Lung (tissue), 12 donors: ENCODE measurements around the gene TMEM218. TPM values are rescaled to one million over a fixed set of nuclear protein-coding genes. Genes with fewer than 3 reads are reported as not detected.

Experiments used
- ATAC-seq: fragments of 200-7000 bp; cut with Tn5 transposase; one replicate; pipeline ENCODE4 v1.9.1; 2020; ENCODE audit warnings: moderate number of reproducible peaks; ENCODE audit not compliant: insufficient read depth, low FRiP score
- DNase-seq, 3 donors: peaks; one replicate each; pipeline ENCODE4 v3.0.0-alpha.2; 2013 to 2017
- H3K27ac ChIP-seq, 2 donors: one replicate each; pipeline ENCODE4 v1.5.1; 2013; ENCODE audit warnings: mild to moderate bottlenecking in 2 of 2, moderate library complexity in 2 of 2, control low read depth in 1 of 2, inconsistent platforms in 1 of 2, low read depth in 1 of 2, low read length in 1 of 2
- H3K27me3 ChIP-seq, 3 donors: one replicate each; pipeline ENCODE4 v1.5.1; 2013; ENCODE audit warnings: low read length in 2 of 3; ENCODE audit not compliant: control insufficient read depth in 3 of 3, insufficient read depth in 3 of 3
- H3K36me3 ChIP-seq, 4 donors: one replicate each; pipeline ENCODE4 v1.5.1; 2013; ENCODE audit warnings: low read length in 4 of 4, mild to moderate bottlenecking in 1 of 4, moderate library complexity in 1 of 4; ENCODE audit not compliant: control insufficient read depth in 4 of 4, insufficient read depth in 4 of 4
- H3K4me1 ChIP-seq, 5 donors: one replicate each; pipeline ENCODE4 v1.5.1; 2013; ENCODE audit warnings: low read length in 5 of 5, mild to moderate bottlenecking in 2 of 5, moderate library complexity in 1 of 5; ENCODE audit not compliant: control insufficient read depth in 5 of 5, insufficient read depth in 5 of 5
- H3K4me3 ChIP-seq: one replicate; pipeline ENCODE4 v1.5.1; 2013; ENCODE audit warnings: mild to moderate bottlenecking, control low read depth, moderate library complexity
- H3K9ac ChIP-seq, 2 donors: one replicate each; pipeline ENCODE4 v1.5.1; 2013; ENCODE audit warnings: low read length in 2 of 2, control low read depth in 1 of 2; ENCODE audit not compliant: insufficient read depth in 1 of 2
- H3K9me3 ChIP-seq, 4 donors: one replicate each; pipeline ENCODE4 v1.5.1; 2013; ENCODE audit warnings: low read length in 3 of 4, mild to moderate bottlenecking in 1 of 4, moderate library complexity in 1 of 4; ENCODE audit not compliant: control insufficient read depth in 4 of 4, insufficient read depth in 3 of 4
- CTCF ChIP-seq: IDR thresholded peaks from 2 replicates; pipeline ENCODE4 v1.5.1; 2012; ENCODE audit warnings: mild to moderate bottlenecking; ENCODE audit errors: control extremely low read depth, extremely low read depth
- WGBS, 2 donors: extraction: QIAGEN DNeasy Blood & Tissue Kit; methylation state at CpG; one replicate each; pipeline ENCODE4 v1.1.7; 2013; 5-methylcytosine and 5-hydroxymethylcytosine counted together
- polyA plus RNA-seq, 2 donors: library from polyadenylated mRNA; stranded (reverse); fragments of 200-250 nt; gene quantifications; one replicate each; pipeline ENCODE4 v1.2.1, GENCODE V29; 2013
- total RNA-seq, 2 donors: library from RNA; depleted of rRNA in 1 of 2; stranded (reverse); fragments of >200 nt in 1 of 2; gene quantifications; one replicate each; pipeline ENCODE4 v1.2.1, GENCODE V29; 2014 to 2021
- donor health status: control.
- donor health status: control.
- donor health status: Bipolar disorder and iron deficiency.
- donor health status: healthy.
- donor health status: DM: yes; HTN: yes; CAD: no.

The TMEM218 gene
- total and polyA plus RNA-seq, 4 donors: 23.3 to 39.9 (median 27.4) TPM

GRCh38 chr11:125074511-125075241, 36.8 kb downstream of the TMEM218 start:
- Histone ChIP-seq H3K27me3 (no peaks in the 10 kb centered on the region), H3K9ac (no peak overlapping the region), H3K4me3 (no peak overlapping the region), H3K27ac (no peak overlapping the region), H3K9me3 (no peaks in the 10 kb centered on the region), H3K4me1 (peaks cover 0 to 6% (median 0%) of the 10 kb centered on the region in 5 donors), H3K36me3 (no peaks in the 10 kb centered on the region)
- TF ChIP-seq CTCF: no peak
- ATAC-seq (no peak), DNase-seq (no peak)
- 91 to 93% methylated on average over 11 of the region's 11 CpGs for WGBS, 2 donors

- no peak overlapping the region for H3K9ac ChIP-seq
- H3K36me3 ChIP-seq: no peaks in the 10 kb centered on the region
- no peak for TF ChIP-seq CTCF
- H3K9me3 ChIP-seq: no peaks in the 10 kb centered on the region
- ATAC-seq: no peak
- peaks cover 0 to 6% (median 0%) of the 10 kb centered on the region in 5 donors for H3K4me1 ChIP-seq
- DNase-seq: no peak
- WGBS, 2 donors: 86 to 92% methylated on average over 19 of the region's 19 CpGs
- no peaks in the 10 kb centered on the region for H3K27me3 ChIP-seq
- no peak overlapping the region for H3K4me3 ChIP-seq
- no peak overlapping the region for H3K27ac ChIP-seq
Observed at GRCh38 chr11:125073616-125074483, 37.6 kb downstream of the TMEM218 start.

- Histone ChIP-seq H3K27me3 (no peaks in the 10 kb centered on the region), H3K36me3 (no peaks in the 10 kb centered on the region), H3K27ac (peak overlapping the region in 1 of 2 donors; percentile 52), H3K4me1 (peaks cover 0 to 6% (median 0%) of the 10 kb centered on the region in 5 donors), H3K9me3 (no peaks in the 10 kb centered on the region), H3K9ac (no peak overlapping the region), H3K4me3 (no peak overlapping the region)
- no peak for ATAC-seq
- DNase-seq: no peak
- 92 to 93% methylated on average over 12 of the region's 12 CpGs for WGBS, 2 donors
- TF ChIP-seq CTCF: no peak
Observed at GRCh38 chr11:125072961-125073590, 38.4 kb downstream of the TMEM218 start.
